GM12878 (cell line): ENCODE measurements around the gene TRPM3. TPM values are rescaled to one million over a fixed set of nuclear protein-coding genes. Genes with fewer than 3 reads are reported as not detected.

Source experiments
- ATAC-seq: fragments of 200-7000 bp; cut with Tn5 transposase; 3 replicates; pipeline ENCODE4 v1.9.1; 2020; ENCODE audit warnings: mild to moderate bottlenecking, moderate library complexity
- BruUV-seq: library from RNA; stranded (reverse); fragments of 400-500 nt; replicated peaks from 2 replicates; lab custom pipeline; 2021; lab: Mats Ljungman, UMichigan
- CTCF ChIA-PET: fragments of 300-600 bp; sonication (Branson Sonifier 250); formaldehyde crosslinking; extraction: SDS; loops from one replicate; lab custom pipeline; 2021; ENCODE audit warnings: inconsistent platforms; lab: Yijun Ruan, JAX
- POLR2A ChIA-PET: fragments of 350-600 bp; formaldehyde crosslinking; extraction: SDS; loops from one replicate; lab custom pipeline; 2021; ENCODE audit warnings: inconsistent platforms; lab: Charles Lee
- RAD21 ChIA-PET: fragments of 300-600 bp; sonication (Branson Sonifier 250); formaldehyde crosslinking; loops from one replicate; lab custom pipeline; 2023; ENCODE audit warnings: antibody characterized with exemption; ENCODE audit not compliant: unreplicated experiment; lab: Charles Lee
- SMC1A ChIA-PET: fragments of 300-600 bp; sonication (Branson Sonifier 250); formaldehyde crosslinking; loops from one replicate; lab custom pipeline; 2023; ENCODE audit not compliant: unreplicated experiment, uncharacterized antibody; lab: Charles Lee
- DNase-seq: peaks from one replicate; pipeline ENCODE4 v3.0.0-alpha.2; 2011; ENCODE audit warnings: low read depth, low spot score
- FAIRE-seq: peaks from 3 replicates; lab custom pipeline; 2011; peaks lifted over from hg19 to GRCh38; lab: Jason Lieb, UNC
- H2AFZ ChIP-seq: 2 replicates; pipeline ENCODE4 v1.6.0; 2011; ENCODE audit warnings: low read depth, low read length, control low read depth; ENCODE audit not compliant: control insufficient read depth
- H3K27ac ChIP-seq: 2 replicates; pipeline ENCODE4 v1.5.1; 2011; ENCODE audit warnings: control low read depth; ENCODE audit not compliant: control insufficient read depth, insufficient read depth
- H3K27me3 ChIP-seq, 2 experiments: replicated peaks in 1 of 2; 2 replicates each; pipeline versions ENCODE4 v1.6.0 to v1.6.1; 2011; ENCODE audit warnings: low read length in 1 of 2; ENCODE audit not compliant: control insufficient read depth in 2 of 2, insufficient read depth in 2 of 2
- H3K36me3 ChIP-seq, 2 experiments: 2 replicates each; pipeline ENCODE4 v1.5.1; 2011; ENCODE audit warnings: low read length in 1 of 2; ENCODE audit not compliant: control insufficient read depth in 2 of 2, insufficient read depth in 2 of 2
- H3K4me1 ChIP-seq: 2 replicates; pipeline ENCODE4 v1.6.1; 2011; ENCODE audit warnings: mild to moderate bottlenecking, low read length, moderate library complexity, mixed read lengths; ENCODE audit not compliant: control insufficient read depth, insufficient read depth
- H3K4me2 ChIP-seq: 2 replicates; pipeline ENCODE4 v1.6.0; 2011; ENCODE audit warnings: control low read depth; ENCODE audit not compliant: control insufficient read depth, insufficient read depth
- H3K4me3 ChIP-seq: fragments of 200-600 bp; sonication (generic); 2 replicates; pipeline ENCODE4 v1.5.1; 2016
- H3K79me2 ChIP-seq: 2 replicates; pipeline ENCODE4 v1.6.0; 2011; ENCODE audit warnings: low read length; ENCODE audit not compliant: control insufficient read depth, insufficient read depth
- H3K9ac ChIP-seq: 2 replicates; pipeline ENCODE4 v1.8.0; 2011; ENCODE audit warnings: low read length, control low read depth, mixed read lengths; ENCODE audit not compliant: control insufficient read depth, insufficient read depth
- H3K9me3 ChIP-seq: replicated peaks from 3 replicates; pipeline ENCODE4 v1.5.1; 2011; ENCODE audit warnings: mild to moderate bottlenecking, low read length; ENCODE audit not compliant: control insufficient read depth, insufficient read depth
- H4K20me1 ChIP-seq: 2 replicates; pipeline ENCODE4 v1.6.0; 2011; ENCODE audit not compliant: control insufficient read depth, insufficient read depth
- BMI1 ChIP-seq: fragments of 450-650 bp; IDR thresholded peaks from 2 replicates; pipeline ENCODE4 v1.6.1; 2016; ENCODE audit warnings: mild to moderate bottlenecking, moderate library complexity, borderline replicate concordance
- CHD4 ChIP-seq: fragments of 200-600 bp; sonication (generic); IDR thresholded peaks from 2 replicates; pipeline ENCODE4 v1.6.1; 2016; ENCODE audit warnings: mild to moderate bottlenecking
- DPF2 ChIP-seq: fragments of 450-650 bp; IDR thresholded peaks from 2 replicates; pipeline ENCODE4 v1.6.1; 2017; ENCODE audit warnings: mild to moderate bottlenecking
- FOXM1 ChIP-seq: IDR thresholded peaks from 2 replicates; pipeline ENCODE4 v1.6.1; 2012; ENCODE audit warnings: low read depth, mild to moderate bottlenecking, inconsistent platforms, low read length, moderate library complexity
- POLR2AphosphoS5 ChIP-seq: IDR thresholded peaks from 2 replicates; pipeline ENCODE4 v1.6.1; 2011; ENCODE audit warnings: mild to moderate bottlenecking, low read length, inconsistent platforms
- RELA ChIP-seq: fragments of 450-650 bp; IDR thresholded peaks from 2 replicates; pipeline ENCODE4 v1.8.0; 2014; ENCODE audit warnings: borderline replicate concordance; ENCODE audit not compliant: partially characterized antibody
- STAT1 ChIP-seq: fragments of 450-650 bp; conservative IDR thresholded peaks from 2 replicates; pipeline ENCODE4 v1.6.1; 2014; ENCODE audit warnings: antibody characterized with exemption, mild to moderate bottlenecking
- STAT3 ChIP-seq: IDR thresholded peaks from 2 replicates; pipeline ENCODE4 v1.6.1; 2011; ENCODE audit warnings: low read depth, low read length, improper control_type of control experiment
- TAF1 ChIP-seq: IDR thresholded peaks from 2 replicates; pipeline ENCODE4 v1.6.1; 2011; ENCODE audit warnings: mild to moderate bottlenecking, low read depth, low read length, borderline replicate concordance
- ZNF592 ChIP-seq: fragments of 450-650 bp; IDR thresholded peaks from 2 replicates; pipeline ENCODE4 v1.6.1; 2017; ENCODE audit warnings: mild to moderate bottlenecking, moderate library complexity
- WGBS: methylation state at CpG from one replicate; pipeline ENCODE4 v1.1.6; 2016; ENCODE audit warnings: low lambda C conversion rate; ENCODE audit not compliant: insufficient replicate concordance, insufficient coverage; ENCODE audit errors: missing lambda C conversion rate; 5-methylcytosine and 5-hydroxymethylcytosine counted together
- in situ Hi-C: fragments of 300-500 bp; cut with MboI; formaldehyde crosslinking; loops from 9 replicates; pipeline ENCODE4 v1.14.3; 2018; ENCODE audit warnings: mixed read lengths
- intact Hi-C: fragments of 100-400 bp; cut with micrococcal nuclease; formaldehyde crosslinking; loops from one replicate; pipeline ENCODE4 v1.14.2; 2022; ENCODE audit not compliant: unreplicated experiment
- polyA plus RNA-seq, 11 experiments: library from polyadenylated mRNA; depleted of rRNA in 4 of 11; unstranded in 6 of 11; stranded (reverse) in 5 of 11; fragments of >200 nt; fragmentation: Nextera tagmentation in 4 of 11; fragmentation: Illumina TruSeq in 1 of 11; extraction: Ambion mirVana in 4 of 11; extraction: Trizol in 1 of 11; gene quantifications; 1 replicate in 1 of 11; 2 replicates in 10 of 11; pipeline versions ENCODE4 v1.2.1 to v1.2.3, GENCODE V29; 2011 to 2016; ENCODE audit warnings: inconsistent platforms in 2 of 11, missing spikeins in 2 of 11, low read depth in 1 of 11
- total RNA-seq, 4 experiments: library from RNA; depleted of rRNA in 3 of 4; stranded (reverse); fragments of >200 nt in 3 of 4; fragmentation: Illumina TruSeq in 1 of 4; extraction: Trizol in 1 of 4; gene quantifications; 2 replicates each; pipeline versions ENCODE4 v1.2.1 to v1.2.3, GENCODE V29; 2013 to 2021

TRPM3 gene
- total and polyA plus RNA-seq, 10 of the 15 experiments (the other 5 are each of a cell fraction or from before 2014, with no cell fraction given): not detected

- no peaks in the 10 kb centered on the region for H3K27me3 ChIP-seq
- H3K36me3 ChIP-seq: no peaks in the 10 kb centered on the region
- H3K9me3 ChIP-seq: no peaks in the 10 kb centered on the region
- ATAC-seq (no peak), FAIRE-seq (no peak), DNase-seq (no peak)
- WGBS: 7% methylated on average over 4 of the region's 4 CpGs
- BruUV-seq: no TSS peak
- CTCF ChIA-PET: no interaction called here
- no peaks in the 10 kb centered on the region for H4K20me1 ChIP-seq
- no peaks in the 10 kb centered on the region for H3K4me1 ChIP-seq
- H3K4me2 ChIP-seq: no peak overlapping the region
- RAD21 ChIA-PET: no interaction called here
- H3K79me2 ChIP-seq: no peaks in the 10 kb centered on the region
- SMC1A ChIA-PET: no interaction called here
- no peak overlapping the region for H3K9ac ChIP-seq
- H3K27ac ChIP-seq: no peak overlapping the region
- in situ Hi-C loops (no loop called here), intact Hi-C loops (no loop called here)
- H2AFZ ChIP-seq: no peak overlapping the region
- POLR2A ChIA-PET: no interaction called here
- H3K4me3 ChIP-seq: no peak overlapping the region
- TF ChIP-seq STAT1 (no peak), BMI1 (no peak), TAF1 (no peak), DPF2 (no peak), POLR2AphosphoS5 (no peak), RELA (no peak), FOXM1 (no peak), ZNF592 (no peak), CHD4 (no peak), STAT3 (no peak)
Observed at GRCh38 chr9:71036501-71036900, 84.9 kb downstream of the TRPM3 start.
